Measurements from ENCODE around the gene NR1I3. TPM values are rescaled to one million over a fixed set of nuclear protein-coding genes. Genes with fewer than 3 reads are reported as not detected.

The NR1I3 gene
- total and polyA plus RNA-seq, 2 of the 13 experiments (the other 11 are each of a cell fraction or from before 2014, with no cell fraction given), result 0.62 to 0.95 TPM

- TF ChIP-seq POGK (CRISPR knock-in tag; conservative IDR thresholded peaks at IDR 0.05) (peak; percentile 70; the same call in 1 of the 2 replicates), ZNF407 (CRISPR knock-in tag; IDR thresholded peaks at IDR 0.05; ENCODE audit: not compliant biosample characterization) (no peak), ZBED4 (CRISPR knock-in tag; IDR thresholded peaks at IDR 0.05; ENCODE audit: borderline replicate concordance) (peak; percentile 64), FOXK2 (IDR thresholded peaks at IDR 0.05) (peak; percentile 32; the same call in 1 of the 2 replicates), RXRB (CRISPR knock-in tag; IDR thresholded peaks at IDR 0.05; ENCODE audit: borderline replicate concordance) (peak; percentile 30; the same call in 1 of the 2 replicates), SOX5 (CRISPR knock-in tag; IDR thresholded peaks at IDR 0.05; ENCODE audit: borderline replicate concordance) (0 out of 2 replicates have a peak, but pooled peaks have one; percentile 2), KDM2A (CRISPR knock-in tag; IDR thresholded peaks at IDR 0.05; ENCODE audit: borderline replicate concordance, low read depth) (peak; percentile 66; the same call in 1 of the 2 replicates), PRPF4 (IDR thresholded peaks at IDR 0.05; ENCODE audit: low read depth, low read length, poor library complexity, severe bottlenecking) (no peak), ZNF18 (CRISPR knock-in tag; IDR thresholded peaks at IDR 0.05; ENCODE audit: insufficient replicate concordance) (peak; percentile 29)
These were observed 35.9 kb downstream of the NR1I3 start, which contains the start of gene NDUFS2 (continued) for GRCh38 chr1:161201836-161202712.
